ENCODE data around the gene HOMER2.
"Not testable (repeated sequence)": the region's sequence is repeated elsewhere in the genome, so short reads cannot be mapped to it uniquely, and the experiment has no call there.

Gene HOMER2

GRCh38 chr15:82828075-82828474 lies 124.4 kb downstream of the HOMER2 start:
- no peak for DNase-seq

- no peak for DNase-seq
Measured at GRCh38 chr15:82823049-82823448, 129.5 kb downstream of the HOMER2 start.

GRCh38 chr15:82821851-82822250 lies 130.7 kb downstream of the HOMER2 start:
- not testable (repeated sequence) for DNase-seq

GRCh38 chr15:82821396-82821795 lies 131.1 kb downstream of the HOMER2 start:
- not testable (repeated sequence) for DNase-seq

GRCh38 chr15:82820128-82820527 lies 132.4 kb downstream of the HOMER2 start:
- DNase-seq: no peak

- DNase-seq: no peak
Measured at GRCh38 chr15:82812994-82813393, 139.5 kb downstream of the HOMER2 start.

- no peak for DNase-seq
Measured at GRCh38 chr15:82810890-82811426, 141.6 kb downstream of the HOMER2 start.

- no peak for DNase-seq
Measured at GRCh38 chr15:82810061-82810889, 142.2 kb downstream of the HOMER2 start.

- peak; percentile 81 for DNase-seq
Measured at GRCh38 chr15:82809308-82810060, 143.0 kb downstream of the HOMER2 start, which contains the start of gene WHAMM. TSS of gene WHAMM (plus strand) at chr15:82809628. CDS start at chr15:82809727, 99 bp downstream.

GRCh38 chr15:82808634-82809041 lies 143.9 kb downstream of the HOMER2 start:
- no peak for DNase-seq

GRCh38 chr15:82807920-82808633 lies 144.4 kb downstream of the HOMER2 start:
- no peak for DNase-seq

- peak; percentile 41 for DNase-seq
Measured at GRCh38 chr15:82805994-82806406, 146.5 kb downstream of the HOMER2 start, which contains the start of gene FSD2. TSS of gene FSD2 (minus strand) at chr15:82806069. CDS start at chr15:82787390, 18,679 bp downstream.

GRCh38 chr15:82804575-82804949 lies 148.0 kb downstream of the HOMER2 start:
- no peak for DNase-seq

- DNase-seq: no peak
Measured at GRCh38 chr15:82803793-82804574, 148.5 kb downstream of the HOMER2 start.

- no peak for DNase-seq
Measured at GRCh38 chr15:82802497-82802896, 150.0 kb downstream of the HOMER2 start.

- DNase-seq: no peak
Measured at GRCh38 chr15:82799183-82799841, 153.2 kb downstream of the HOMER2 start.

Measured in NCI-H187 treated with DMSO at 0.1 percent for 48 hours (cell line).